Stimulated activated CD4-positive, alpha-beta T cell treated with anti-CD3 and anti-CD28 coated beads, Interleukin-2, amount 100 ng/mL, for 48 hours (primary cell): ENCODE data around the gene FKBP1A.

Experiments
- DNase-seq, 2 donors: peaks; one replicate each; pipeline ENCODE4 v3.0.0-alpha.2; 2020

FKBP1A gene

GRCh38 chr20:1392693-1393506 is at the start of gene FKBP1A:
Gene FKBP1A (minus strand): TSS chr20:1393054. CDS start chr20:1392998, 56 bp downstream.
- peak; percentile 85 to 91 for DNase-seq

- DNase-seq = no peak
Measured at GRCh38 chr20:1442304-1442703, 49.5 kb upstream of the FKBP1A start.

GRCh38 chr20:1441133-1441532 is 48.3 kb upstream of the FKBP1A start:
- DNase-seq = no peak

GRCh38 chr20:1440024-1440423 is 47.2 kb upstream of the FKBP1A start:
- no peak for DNase-seq

- DNase-seq = no peak
Measured at GRCh38 chr20:1438361-1438760, 45.5 kb upstream of the FKBP1A start.

- DNase-seq = peak; percentile 77 to 78
Measured at GRCh38 chr20:1437235-1437904, 44.5 kb upstream of the FKBP1A start.

- no peak for DNase-seq
Measured at GRCh38 chr20:1436263-1436662, 43.4 kb upstream of the FKBP1A start.

- no peak for DNase-seq
Measured at GRCh38 chr20:1435337-1435699, 42.5 kb upstream of the FKBP1A start.

- peak; percentile 35 to 47 for DNase-seq
Measured at GRCh38 chr20:1434571-1435336, 41.9 kb upstream of the FKBP1A start.

- no peak for DNase-seq
Measured at GRCh38 chr20:1431158-1431557, 38.3 kb upstream of the FKBP1A start.

- DNase-seq = no peak
Measured at GRCh38 chr20:1430004-1430451, 37.2 kb upstream of the FKBP1A start.

GRCh38 chr20:1429143-1429728 is 36.4 kb upstream of the FKBP1A start:
- no peak for DNase-seq

GRCh38 chr20:1427457-1428054 is 34.7 kb upstream of the FKBP1A start:
- no peak for DNase-seq

- no peak for DNase-seq
Measured at GRCh38 chr20:1426231-1426849, 33.5 kb upstream of the FKBP1A start.

- DNase-seq = no peak
Measured at GRCh38 chr20:1424336-1424735, 31.5 kb upstream of the FKBP1A start.

GRCh38 chr20:1423625-1424106 is 30.8 kb upstream of the FKBP1A start:
- DNase-seq = no peak

- no peak for DNase-seq
Measured at GRCh38 chr20:1423206-1423605, 30.4 kb upstream of the FKBP1A start.

- DNase-seq = no peak
Measured at GRCh38 chr20:1422753-1423152, 29.9 kb upstream of the FKBP1A start.

- DNase-seq = no peak
Measured at GRCh38 chr20:1420066-1420465, 27.2 kb upstream of the FKBP1A start.

- no peak for DNase-seq
Measured at GRCh38 chr20:1418350-1418749, 25.5 kb upstream of the FKBP1A start.

- no peak for DNase-seq
Measured at GRCh38 chr20:1417790-1418189, 24.9 kb upstream of the FKBP1A start.

GRCh38 chr20:1417273-1417672 is 24.4 kb upstream of the FKBP1A start:
- no peak for DNase-seq
